GM19452 (cell line): ENCODE results near the gene SPATS2L.

Source experiments
- ATAC-seq: cut with Tn5 transposase; IDR thresholded peaks from one replicate; pipeline ENCODE4 v1.9.1; 2021; ENCODE audit not compliant: unreplicated experiment

The SPATS2L gene

GRCh38 chr2:200306196-200306930 is at the start of gene SPATS2L:
Gene SPATS2L (plus strand): TSS chr2:200306693. CDS start chr2:200389245, 82,552 bp downstream.
- ATAC-seq, result peak; percentile 57

GRCh38 chr2:200257570-200257969 is 48.9 kb upstream of the SPATS2L start:
- no peak for ATAC-seq

- no peak for ATAC-seq
These were observed 48.4 kb upstream of the SPATS2L start for GRCh38 chr2:200258081-200258480.

GRCh38 chr2:200258881-200259576 is 47.5 kb upstream of the SPATS2L start:
- ATAC-seq, result no peak

- ATAC-seq, result no peak
These were observed 46.9 kb upstream of the SPATS2L start for GRCh38 chr2:200259577-200259957.

GRCh38 chr2:200262047-200262446 is 44.4 kb upstream of the SPATS2L start:
- ATAC-seq, result no peak

- no peak for ATAC-seq
These were observed 43.2 kb upstream of the SPATS2L start for GRCh38 chr2:200263279-200263678.

GRCh38 chr2:200264631-200265030 is 41.9 kb upstream of the SPATS2L start:
- no peak for ATAC-seq

- no peak for ATAC-seq
These were observed 40.1 kb upstream of the SPATS2L start for GRCh38 chr2:200266406-200266805.

GRCh38 chr2:200267350-200267749 is 39.1 kb upstream of the SPATS2L start:
- ATAC-seq, result no peak

- ATAC-seq, result no peak
These were observed 35.8 kb upstream of the SPATS2L start for GRCh38 chr2:200270732-200271131.

- no peak for ATAC-seq
These were observed 34.2 kb upstream of the SPATS2L start for GRCh38 chr2:200272320-200272719.

GRCh38 chr2:200274116-200275075 is 32.1 kb upstream of the SPATS2L start:
- ATAC-seq, result no peak

- no peak for ATAC-seq
These were observed 31.0 kb upstream of the SPATS2L start for GRCh38 chr2:200275295-200276013.

- ATAC-seq, result no peak
These were observed 30.0 kb upstream of the SPATS2L start for GRCh38 chr2:200276472-200276871.

GRCh38 chr2:200278694-200279316 is 27.7 kb upstream of the SPATS2L start:
- ATAC-seq, result no peak

- ATAC-seq, result no peak
These were observed 26.6 kb upstream of the SPATS2L start for GRCh38 chr2:200279857-200280256.

- ATAC-seq, result no peak
These were observed 19.9 kb upstream of the SPATS2L start for GRCh38 chr2:200286578-200286977.

- ATAC-seq, result no peak
These were observed 17.6 kb upstream of the SPATS2L start for GRCh38 chr2:200288670-200289429.

GRCh38 chr2:200296118-200296517 is 10.4 kb upstream of the SPATS2L start:
- ATAC-seq, result no peak
